ENCODE results near the gene ZNF823.

- TF ChIP-seq CTCF (IDR thresholded peaks at IDR 0.05; ENCODE audit: poor library complexity, severe bottlenecking): no peak
- no peak for TF ChIP-seq EZH2 (IDR thresholded peaks at IDR 0.05; ENCODE audit: borderline replicate concordance, insufficient read depth, low read length, poor library complexity, severe bottlenecking)
- TF ChIP-seq EP300 (conservative IDR thresholded peaks at IDR 0.05; ENCODE audit: poor library complexity, severe bottlenecking): no peak
- TF ChIP-seq REST (IDR thresholded peaks at IDR 0.05; ENCODE audit: borderline replicate concordance): no peak
- no peak for TF ChIP-seq SMC3 (conservative IDR thresholded peaks at IDR 0.05; ENCODE audit: poor library complexity)
- TF ChIP-seq POLR2AphosphoS5 (IDR thresholded peaks at IDR 0.05): no peak
Measured at GRCh38 chr19:11783767-11784166, 45.0 kb upstream of the ZNF823 start.
